ENCODE data around the gene BCL7B. TPM values are rescaled to one million over a fixed set of nuclear protein-coding genes. Genes with fewer than 3 reads are reported as not detected.
"Not testable (repeated sequence)": the region's sequence is repeated elsewhere in the genome, so short reads cannot be mapped to it uniquely, and the experiment has no call there.

BCL7B gene
- polyA plus RNA-seq, 1 donor (not counting 4 experiments of a cell fraction or from before 2014, with no cell fraction given) = 41.0 TPM

- dilution Hi-C loops (cut with MboI; ENCODE audit: extremely low pct_ligation_motif_present, low sequenced_read_pairs) = no loop called here
- H3K36me3 ChIP-seq (ENCODE audit: control insufficient read depth in 2 of 2, extremely low read depth in 1 of 2, insufficient read depth in 2 of 2, low read length in 2 of 2) = peaks cover 23 to 30% of the 10 kb centered on the region in 2 experiments
- FAIRE-seq (no peak), DNase-seq (ENCODE audit: low read depth, low spot score) (no peak)
- H3K79me2 ChIP-seq (ENCODE audit: control insufficient read depth, insufficient read depth, low read length) = peaks cover 11% of the 10 kb centered on the region
- H3K27me3 ChIP-seq (ENCODE audit: control insufficient read depth, extremely low read depth, insufficient read depth, low read length) = no peaks in the 10 kb centered on the region
- H3K9me1 ChIP-seq (ENCODE audit: control insufficient read depth, extremely low read depth, insufficient read depth, low read length) = no peaks in the 10 kb centered on the region
- H3K27ac ChIP-seq (ENCODE audit: control insufficient read depth, insufficient read depth, low read length) = no peak overlapping the region
- peaks cover 2% of the 10 kb centered on the region for H4K20me1 ChIP-seq (ENCODE audit: control insufficient read depth, extremely low read depth, insufficient read depth, low read length)
- TF ChIP-seq EZH2 (IDR thresholded peaks at IDR 0.05; ENCODE audit: low read length) = no peak
- TF ChIP-seq CTCF (optimal IDR thresholded peaks at IDR 0.05 in 1 of 3, IDR thresholded peaks at IDR 0.05 in 1 of 3, conservative IDR thresholded peaks at IDR 0.05 in 1 of 3; ENCODE audit: extremely low read depth in 1 of 3, insufficient read depth in 2 of 3, low read length in 3 of 3) = no peak
- H3K4me3 ChIP-seq (ENCODE audit: control insufficient read depth in 2 of 3, extremely low read depth in 1 of 3, insufficient read depth in 2 of 3, low read depth in 1 of 3, low read length in 3 of 3) = no peak overlapping the region
- no peak overlapping the region for H3K4me2 ChIP-seq (ENCODE audit: control insufficient read depth, extremely low read depth, insufficient read depth, low read depth, low read length)
- H3K9ac ChIP-seq (ENCODE audit: control insufficient read depth, extremely low read depth, insufficient read depth, low read length) = no peak overlapping the region
- no peaks in the 10 kb centered on the region for H3K4me1 ChIP-seq (ENCODE audit: control insufficient read depth, extremely low read depth, insufficient read depth, low read length)
- no peak overlapping the region for H2AFZ ChIP-seq (ENCODE audit: control insufficient read depth, low read length)
- no peaks in the 10 kb centered on the region for H3K9me3 ChIP-seq (ENCODE audit: control insufficient read depth, low read depth, low read length)
Observed at GRCh38 chr7:73537051-73537450, 20.4 kb downstream of the BCL7B start.

- Histone ChIP-seq H3K4me3 (ENCODE audit: control insufficient read depth in 2 of 3, extremely low read depth in 1 of 3, insufficient read depth in 2 of 3, low read depth in 1 of 3, low read length in 3 of 3) (no peak overlapping the region), H4K20me1 (ENCODE audit: control insufficient read depth, extremely low read depth, insufficient read depth, low read length) (peaks cover 2% of the 10 kb centered on the region), H3K4me2 (ENCODE audit: control insufficient read depth, extremely low read depth, insufficient read depth, low read depth, low read length) (no peak overlapping the region), H3K4me1 (ENCODE audit: control insufficient read depth, extremely low read depth, insufficient read depth, low read length) (no peaks in the 10 kb centered on the region), H2AFZ (ENCODE audit: control insufficient read depth, low read length) (no peak overlapping the region), H3K9me3 (ENCODE audit: control insufficient read depth, low read depth, low read length) (no peaks in the 10 kb centered on the region), H3K9me1 (ENCODE audit: control insufficient read depth, extremely low read depth, insufficient read depth, low read length) (no peaks in the 10 kb centered on the region), H3K27me3 (ENCODE audit: control insufficient read depth, extremely low read depth, insufficient read depth, low read length) (no peaks in the 10 kb centered on the region), H3K9ac (ENCODE audit: control insufficient read depth, extremely low read depth, insufficient read depth, low read length) (no peak overlapping the region), H3K27ac (ENCODE audit: control insufficient read depth, insufficient read depth, low read length) (no peak overlapping the region), H3K36me3 (ENCODE audit: control insufficient read depth in 2 of 2, extremely low read depth in 1 of 2, insufficient read depth in 2 of 2, low read length in 2 of 2) (peaks cover 18 to 27% of the 10 kb centered on the region in 2 experiments), H3K79me2 (ENCODE audit: control insufficient read depth, insufficient read depth, low read length) (peaks cover 6% of the 10 kb centered on the region)
- no peak for TF ChIP-seq CTCF (optimal IDR thresholded peaks at IDR 0.05 in 1 of 3, IDR thresholded peaks at IDR 0.05 in 1 of 3, conservative IDR thresholded peaks at IDR 0.05 in 1 of 3; ENCODE audit: extremely low read depth in 1 of 3, insufficient read depth in 2 of 3, low read length in 3 of 3)
- no peak for TF ChIP-seq EZH2 (IDR thresholded peaks at IDR 0.05; ENCODE audit: low read length)
- FAIRE-seq (no peak), DNase-seq (ENCODE audit: low read depth, low spot score) (no peak)
- dilution Hi-C loops (cut with MboI; ENCODE audit: extremely low pct_ligation_motif_present, low sequenced_read_pairs) = no loop called here
Observed at GRCh38 chr7:73536479-73536878, 21.0 kb downstream of the BCL7B start.

GRCh38 chr7:73535918-73536317, 21.6 kb downstream of the BCL7B start:
- not testable (repeated sequence) for H3K9ac ChIP-seq (ENCODE audit: control insufficient read depth, extremely low read depth, insufficient read depth, low read length); H3K27me3 ChIP-seq (ENCODE audit: control insufficient read depth, extremely low read depth, insufficient read depth, low read length); FAIRE-seq

More at GRCh38 chr7:73535918-73536317, 21.6 kb downstream of the BCL7B start:
- peaks cover 18 to 24% of the 10 kb centered on the region in 2 experiments for H3K36me3 ChIP-seq (ENCODE audit: control insufficient read depth in 2 of 2, extremely low read depth in 1 of 2, insufficient read depth in 2 of 2, low read length in 2 of 2)
- H4K20me1 ChIP-seq (ENCODE audit: control insufficient read depth, extremely low read depth, insufficient read depth, low read length); H3K27ac ChIP-seq (ENCODE audit: control insufficient read depth, insufficient read depth, low read length); H3K79me2 ChIP-seq (ENCODE audit: control insufficient read depth, insufficient read depth, low read length); H3K4me3 ChIP-seq (ENCODE audit: control insufficient read depth in 2 of 3, extremely low read depth in 1 of 3, insufficient read depth in 2 of 3, low read depth in 1 of 3, low read length in 3 of 3); H2AFZ ChIP-seq (ENCODE audit: control insufficient read depth, low read length); H3K4me2 ChIP-seq (ENCODE audit: control insufficient read depth, extremely low read depth, insufficient read depth, low read depth, low read length); DNase-seq (ENCODE audit: low read depth, low spot score); H3K9me3 ChIP-seq (ENCODE audit: control insufficient read depth, low read depth, low read length); H3K9me1 ChIP-seq (ENCODE audit: control insufficient read depth, extremely low read depth, insufficient read depth, low read length); H3K4me1 ChIP-seq (ENCODE audit: control insufficient read depth, extremely low read depth, insufficient read depth, low read length); dilution Hi-C loops (cut with MboI; ENCODE audit: extremely low pct_ligation_motif_present, low sequenced_read_pairs): not testable (repeated sequence)
